Thoracic aorta (tissue), 2 donors: ENCODE results near the gene PIK3C2G. TPM values are rescaled to one million over a fixed set of nuclear protein-coding genes. Genes with fewer than 3 reads are reported as not detected.

ENCODE experiments used
- ATAC-seq: fragments of 150-250 bp; one replicate; pipeline ENCODE4 v1.8.0; 2017; ENCODE audit warnings: low read depth; ENCODE audit not compliant: insufficient number of reproducible peaks, low FRiP score
- DNase-seq: peaks from one replicate; pipeline ENCODE4 v3.0.0-alpha.2; 2020; ENCODE audit warnings: low spot score
- H3K27ac ChIP-seq, 2 donors: fragments of 200-600 bp; sonication (generic); 1 replicate in 1 of 2; 2 replicates in 1 of 2; pipeline ENCODE4 v1.5.1; 2016; ENCODE audit warnings: mild to moderate bottlenecking in 2 of 2, moderate library complexity in 2 of 2
- H3K27me3 ChIP-seq: fragments of 200-600 bp; sonication (generic); replicated peaks from 2 replicates; pipeline ENCODE4 v1.6.0; 2016; ENCODE audit warnings: mild to moderate bottlenecking; ENCODE audit not compliant: insufficient read depth
- H3K36me3 ChIP-seq: fragments of 200-600 bp; sonication (generic); one replicate; pipeline ENCODE4 v1.5.1; 2016
- H3K4me1 ChIP-seq, 2 donors: fragments of 200-600 bp; sonication (generic); 1 replicate in 1 of 2; 2 replicates in 1 of 2; pipeline versions ENCODE4 v1.5.1 to v1.6.0; 2016; ENCODE audit warnings: low read depth in 2 of 2, mild to moderate bottlenecking in 1 of 2; ENCODE audit not compliant: control insufficient read depth in 1 of 2
- H3K4me3 ChIP-seq: fragments of 200-600 bp; sonication (generic); 2 replicates; pipeline ENCODE4 v1.5.1; 2016; ENCODE audit warnings: mild to moderate bottlenecking
- H3K9me3 ChIP-seq: fragments of 200-600 bp; sonication (generic); 2 replicates; pipeline ENCODE4 v1.5.1; 2016
- CTCF ChIP-seq: fragments of 200-600 bp; sonication (generic); IDR thresholded peaks from one replicate; pipeline ENCODE4 v1.5.1; 2019; ENCODE audit warnings: antibody characterized with exemption
- total RNA-seq, 2 donors: library from RNA; depleted of rRNA; stranded (reverse); fragments of >200 nt; gene quantifications; one replicate each; pipeline versions ENCODE4 v1.1.0 to v1.2.3, GENCODE V29; 2016

The PIK3C2G gene
- not detected for total RNA-seq

GRCh38 chr12:18261273-18261672 lies at the start of gene PIK3C2G:
TSS of gene PIK3C2G (plus strand) at chr12:18261518. CDS start at chr12:18282082, 20,564 bp downstream.
- Histone ChIP-seq H3K27me3 (no peaks in the 10 kb centered on the region), H3K27ac (no peak within 1 kb of the TSS), H3K9me3 (no peaks in the 10 kb centered on the region), H3K4me1 (no peaks in the 10 kb centered on the region), H3K4me3 (no peak within 1 kb of the TSS), H3K36me3 (no peaks in the 10 kb centered on the region)
- no peak for TF ChIP-seq CTCF
- DNase-seq (no peak), ATAC-seq (no peak)

- ATAC-seq, result no peak
These were observed 43.4 kb upstream of the PIK3C2G start for GRCh38 chr12:18217966-18218365.

GRCh38 chr12:18221726-18222125 lies 39.6 kb upstream of the PIK3C2G start:
- no peak for TF ChIP-seq CTCF
- Histone ChIP-seq H3K9me3 (no peaks in the 10 kb centered on the region), H3K36me3 (no peaks in the 10 kb centered on the region), H3K27me3 (no peaks in the 10 kb centered on the region), H3K27ac (no peak overlapping the region), H3K4me3 (no peak overlapping the region), H3K4me1 (no peaks in the 10 kb centered on the region)
- DNase-seq (no peak), ATAC-seq (no peak)

More at GRCh38 chr12:18217966-18218365, 43.4 kb upstream of the PIK3C2G start:
- Histone ChIP-seq H3K4me1 (no peaks in the 10 kb centered on the region), H3K27ac (no peak overlapping the region), H3K4me3 (no peak overlapping the region), H3K36me3 (no peaks in the 10 kb centered on the region), H3K9me3 (peaks cover 5% of the 10 kb centered on the region), H3K27me3 (no peaks in the 10 kb centered on the region)
- no peak for DNase-seq
- TF ChIP-seq CTCF, result no peak

GRCh38 chr12:18222699-18223098 lies 38.6 kb upstream of the PIK3C2G start:
- H3K9me3 ChIP-seq, result no peaks in the 10 kb centered on the region
- no peak for TF ChIP-seq CTCF
- no peaks in the 10 kb centered on the region for H3K36me3 ChIP-seq
- no peak overlapping the region for H3K27ac ChIP-seq
- ATAC-seq (no peak), DNase-seq (no peak)
- H3K27me3 ChIP-seq, result no peaks in the 10 kb centered on the region
- H3K4me1 ChIP-seq, result no peaks in the 10 kb centered on the region
- no peak overlapping the region for H3K4me3 ChIP-seq

- H3K4me1 ChIP-seq, result no peaks in the 10 kb centered on the region
- no peak overlapping the region for H3K4me3 ChIP-seq
- ATAC-seq, result no peak
These were observed 36.6 kb upstream of the PIK3C2G start for GRCh38 chr12:18224745-18225144.

More at GRCh38 chr12:18224745-18225144, 36.6 kb upstream of the PIK3C2G start:
- H3K9me3 ChIP-seq, result no peaks in the 10 kb centered on the region
- H3K27me3 ChIP-seq, result no peaks in the 10 kb centered on the region
- no peak for TF ChIP-seq CTCF
- no peak overlapping the region for H3K27ac ChIP-seq
- no peak for DNase-seq
- no peaks in the 10 kb centered on the region for H3K36me3 ChIP-seq
